Measurements from ENCODE around the gene RRAS2.

- TF ChIP-seq, protein P1, sequence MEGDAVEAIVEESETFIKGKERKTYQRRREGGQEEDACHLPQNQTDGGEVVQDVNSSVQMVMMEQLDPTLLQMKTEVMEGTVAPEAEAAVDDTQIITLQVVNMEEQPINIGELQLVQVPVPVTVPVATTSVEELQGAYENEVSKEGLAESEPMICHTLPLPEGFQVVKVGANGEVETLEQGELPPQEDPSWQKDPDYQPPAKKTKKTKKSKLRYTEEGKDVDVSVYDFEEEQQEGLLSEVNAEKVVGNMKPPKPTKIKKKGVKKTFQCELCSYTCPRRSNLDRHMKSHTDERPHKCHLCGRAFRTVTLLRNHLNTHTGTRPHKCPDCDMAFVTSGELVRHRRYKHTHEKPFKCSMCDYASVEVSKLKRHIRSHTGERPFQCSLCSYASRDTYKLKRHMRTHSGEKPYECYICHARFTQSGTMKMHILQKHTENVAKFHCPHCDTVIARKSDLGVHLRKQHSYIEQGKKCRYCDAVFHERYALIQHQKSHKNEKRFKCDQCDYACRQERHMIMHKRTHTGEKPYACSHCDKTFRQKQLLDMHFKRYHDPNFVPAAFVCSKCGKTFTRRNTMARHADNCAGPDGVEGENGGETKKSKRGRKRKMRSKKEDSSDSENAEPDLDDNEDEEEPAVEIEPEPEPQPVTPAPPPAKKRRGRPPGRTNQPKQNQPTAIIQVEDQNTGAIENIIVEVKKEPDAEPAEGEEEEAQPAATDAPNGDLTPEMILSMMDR (IDR thresholded peaks at IDR 0.05): no peak
- TF ChIP-seq POLR2A (IDR thresholded peaks at IDR 0.05): peak; percentile 51 to 74 (median 59)
Observed at GRCh38 chr11:14357881-14358728, 878 bp downstream of the RRAS2 start.
